ENCODE data around the gene ENO4.

ENO4 gene

GRCh38 chr10:116831790-116832189 lies 17.5 kb upstream of the ENO4 start:
- no peak for DNase-seq

DNA sequence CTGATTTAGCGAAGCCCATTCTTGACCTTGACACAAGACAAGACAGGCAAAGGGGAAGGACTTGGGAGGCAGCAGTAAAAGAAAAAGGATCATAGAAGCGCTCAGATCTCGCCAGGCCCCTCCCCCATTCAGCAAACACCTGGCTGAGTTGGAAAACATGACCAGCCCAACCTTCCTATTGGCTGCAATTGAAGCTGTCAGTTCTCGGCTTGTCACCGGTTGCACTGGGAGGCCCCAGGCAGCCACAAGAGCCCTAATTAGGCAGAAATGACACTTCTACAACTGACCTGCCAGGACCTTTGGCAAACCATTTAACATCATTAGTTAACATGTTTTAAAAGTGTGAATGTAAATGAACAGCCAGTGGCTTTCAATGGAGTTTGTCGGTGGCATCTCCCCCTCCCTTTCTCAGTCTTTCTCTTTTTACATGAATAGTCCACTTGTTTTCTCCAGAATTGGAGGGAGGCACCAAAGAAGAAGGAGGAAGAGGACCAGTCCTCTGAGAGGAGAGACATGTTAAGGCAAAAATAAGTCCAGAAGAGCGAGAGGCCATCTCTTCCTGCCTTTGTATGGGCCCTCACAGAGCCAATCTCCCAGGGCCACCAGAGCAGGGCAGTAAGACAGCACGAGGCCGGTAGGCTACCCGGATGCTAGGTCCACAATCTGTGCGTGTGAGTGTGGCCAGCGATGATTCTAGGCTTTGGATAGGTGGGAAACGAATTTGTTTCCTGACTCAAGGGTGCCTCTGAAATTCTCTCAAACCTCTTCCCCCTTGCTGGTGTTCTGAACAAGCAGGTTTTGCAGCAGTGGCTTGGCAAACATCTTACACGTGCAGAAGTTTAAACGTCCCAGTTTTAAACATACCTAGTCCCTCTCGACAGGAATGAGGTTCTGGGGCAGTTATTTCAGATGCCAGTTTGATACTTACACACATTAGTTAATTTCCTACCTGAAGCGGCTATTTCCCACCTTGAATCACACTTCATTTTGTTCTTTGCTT lies 15.0 kb upstream of the ENO4 start:
- DNase-seq = no peak

DNA sequence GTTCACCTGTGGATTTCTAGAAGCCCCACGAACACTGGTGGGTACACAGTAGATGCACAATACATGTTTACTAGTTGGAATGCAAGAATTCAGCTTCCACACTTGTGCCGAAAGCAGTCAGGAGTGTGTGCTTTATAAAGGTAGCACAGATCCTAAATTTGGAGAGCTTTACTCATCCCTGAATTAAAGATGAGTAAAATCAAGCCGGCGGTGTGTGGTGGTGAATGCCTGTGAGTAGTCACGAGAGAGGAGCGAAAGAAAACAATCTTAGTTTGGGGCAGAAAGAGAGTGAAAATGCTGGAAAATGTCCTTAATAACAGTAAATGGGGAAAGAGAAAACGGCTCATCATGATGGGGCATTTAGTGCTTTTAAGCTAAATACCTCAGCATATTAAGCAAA lies 13.6 kb upstream of the ENO4 start:
- DNase-seq = no peak

- DNase-seq = no peak
Measured at GRCh38 chr10:116836083-116836482, 13.2 kb upstream of the ENO4 start.

DNA sequence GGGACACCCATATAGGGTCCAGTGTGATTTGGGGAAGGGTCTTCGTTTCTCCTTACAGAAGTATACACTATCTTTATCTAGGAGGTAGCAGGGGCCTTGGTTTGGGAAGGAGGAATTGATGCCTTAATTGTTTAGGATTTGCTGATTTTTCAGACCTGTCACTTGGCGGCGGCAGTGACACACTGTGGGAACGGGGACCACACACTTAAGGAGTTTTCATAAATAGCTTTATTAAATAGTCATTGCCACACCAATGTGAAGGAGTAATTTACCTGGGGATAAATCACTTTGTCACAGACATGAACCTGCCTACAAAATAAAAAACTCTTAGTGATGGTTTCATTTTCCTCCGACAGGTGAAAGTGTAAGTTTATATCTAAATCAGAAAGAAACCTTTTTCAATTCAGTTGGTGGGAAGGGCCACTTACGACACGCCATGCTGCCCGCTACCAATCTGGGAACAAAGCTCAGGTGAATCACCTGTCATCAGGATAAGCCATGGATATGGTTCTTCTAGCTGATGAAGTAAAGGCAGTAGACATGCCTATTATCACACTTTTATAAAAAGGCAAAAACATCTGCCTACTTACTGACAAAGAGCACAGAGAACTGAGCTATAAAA lies 12.3 kb upstream of the ENO4 start:
- DNase-seq = no peak

DNA sequence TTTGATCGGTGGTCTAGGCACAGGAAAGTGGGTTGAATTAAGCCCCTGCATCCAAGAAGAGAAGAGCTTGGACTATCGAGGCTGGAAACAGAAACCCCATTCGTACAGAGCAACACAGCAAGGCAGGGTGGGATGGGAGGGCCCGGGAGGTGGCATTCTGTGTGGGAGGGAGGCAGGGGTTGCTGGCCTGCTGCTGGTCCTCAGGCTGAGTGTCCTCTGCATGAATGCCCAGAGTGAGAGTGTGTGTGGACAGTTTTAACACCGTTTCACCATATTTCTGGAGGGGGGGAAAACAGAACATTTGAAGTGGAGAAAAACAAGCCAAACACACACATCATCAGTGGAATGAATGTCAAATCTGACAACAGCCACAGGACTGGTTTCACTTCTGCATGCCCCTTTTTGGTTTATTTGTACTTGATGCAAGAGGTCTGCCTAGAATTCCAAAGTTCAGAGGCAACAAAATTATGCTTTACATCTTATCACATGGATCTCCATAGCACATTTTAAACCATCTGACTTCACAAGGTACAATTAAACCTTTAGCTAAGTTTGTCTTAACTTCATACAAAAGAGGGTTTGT lies 11.1 kb upstream of the ENO4 start:
- DNase-seq = no peak

- DNase-seq = no peak
Measured at GRCh38 chr10:116840389-116841075, 8.8 kb upstream of the ENO4 start.

DNA sequence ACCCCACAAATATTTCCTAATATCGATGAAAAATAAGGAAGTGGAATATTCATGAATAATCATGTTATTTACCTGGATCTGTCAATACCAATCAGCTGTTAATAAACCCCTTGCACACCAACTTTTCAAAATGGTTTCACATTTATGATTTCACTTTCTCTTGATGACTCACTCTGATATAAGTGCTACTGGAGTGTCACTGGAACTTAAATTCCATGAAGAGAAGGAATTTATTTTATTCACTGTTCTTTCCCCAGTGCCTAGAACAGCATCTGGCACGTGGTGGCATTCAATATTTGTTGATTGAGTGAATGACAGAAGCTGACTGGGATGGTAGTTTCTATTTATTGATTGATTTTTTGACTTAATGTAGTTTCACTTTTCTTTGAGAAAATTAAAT lies 3.5 kb upstream of the ENO4 start:
- DNase-seq = no peak

DNA sequence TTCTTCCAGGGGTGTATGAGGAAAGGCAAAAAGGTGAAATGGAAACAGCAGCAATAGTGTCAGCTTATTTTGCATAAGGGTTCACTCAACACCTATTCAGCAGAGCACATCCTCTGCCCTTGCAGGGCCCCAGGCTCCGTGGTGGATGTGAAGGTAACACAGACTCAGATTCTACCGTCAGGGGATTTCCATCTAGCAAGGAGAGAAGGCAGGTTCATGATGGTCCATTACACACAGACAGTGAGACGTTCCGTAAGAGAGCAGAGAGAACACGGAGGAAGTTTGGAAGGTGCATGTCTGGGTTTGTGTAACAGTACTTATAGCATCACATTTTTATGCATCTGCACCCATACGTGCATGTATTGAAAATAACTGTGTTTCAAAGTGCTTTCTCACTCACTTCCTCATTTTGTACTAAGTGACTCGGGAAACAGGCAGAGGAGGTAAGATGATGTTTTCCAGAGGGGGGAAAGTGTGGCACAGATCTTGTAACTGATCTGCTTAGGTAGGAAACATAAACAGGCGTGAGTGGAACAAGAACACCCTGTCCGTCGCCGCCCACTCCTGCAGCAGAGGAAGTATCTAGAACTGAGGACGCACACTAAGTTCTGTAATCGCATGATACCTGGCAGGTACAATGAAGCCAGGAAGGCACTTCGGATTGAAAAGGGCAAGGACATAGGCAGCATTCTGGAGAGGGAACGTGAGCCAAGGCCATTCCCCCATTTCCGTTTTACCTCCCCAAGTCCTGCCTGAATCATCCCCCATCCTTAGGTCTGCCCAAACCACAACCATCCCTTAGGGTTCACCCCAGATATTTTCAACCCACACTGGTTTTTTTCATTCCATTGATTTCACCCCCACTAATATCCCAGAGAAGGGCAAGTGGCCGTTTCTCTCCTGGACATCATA lies 1.0 kb upstream of the ENO4 start:
- DNase-seq = no peak

DNA sequence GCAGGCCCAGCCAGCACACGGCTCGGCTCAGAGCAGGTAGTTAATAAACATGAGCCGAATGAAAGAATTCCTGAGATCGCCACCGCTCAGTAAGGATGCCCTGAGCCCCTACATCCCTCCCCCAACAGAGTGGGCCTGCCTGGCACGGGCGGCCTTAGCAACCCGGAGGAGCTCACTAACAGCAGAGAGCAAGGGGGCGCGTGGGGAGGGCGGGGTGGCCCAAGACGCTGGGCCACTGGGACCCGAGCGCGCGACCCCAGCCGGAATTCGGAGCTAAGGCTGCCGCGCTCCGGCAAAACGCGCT lies 403 bp upstream of the ENO4 start:
- no peak for DNase-seq

DNA sequence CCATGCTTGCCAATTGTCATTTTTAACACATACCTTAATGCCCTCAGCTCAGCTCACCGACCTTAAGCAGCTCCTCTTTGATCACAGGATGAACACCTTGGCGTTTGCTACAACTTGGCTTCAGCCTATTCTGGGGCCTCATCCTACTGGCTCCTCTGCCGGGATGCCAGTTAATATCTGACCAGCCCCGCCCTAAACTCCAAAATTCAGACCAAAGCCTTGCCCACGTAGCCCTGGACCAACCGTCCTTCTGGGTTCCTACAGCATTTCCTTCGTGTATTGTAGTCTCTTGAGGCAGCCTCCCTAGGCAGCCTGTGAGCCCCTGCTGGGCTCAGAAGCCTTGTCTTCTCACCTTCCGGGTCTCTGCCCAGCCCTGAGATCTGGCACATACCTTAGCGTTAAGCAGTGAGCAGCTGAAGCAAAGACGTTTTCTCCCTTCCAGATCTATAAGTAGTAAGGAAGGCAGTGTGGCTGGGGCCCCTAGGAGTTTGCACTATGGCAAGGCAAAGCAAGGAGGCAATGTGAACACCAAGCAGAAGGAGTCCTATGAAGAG lies 836 bp downstream of the ENO4 start:
- DNase-seq = no peak

DNA sequence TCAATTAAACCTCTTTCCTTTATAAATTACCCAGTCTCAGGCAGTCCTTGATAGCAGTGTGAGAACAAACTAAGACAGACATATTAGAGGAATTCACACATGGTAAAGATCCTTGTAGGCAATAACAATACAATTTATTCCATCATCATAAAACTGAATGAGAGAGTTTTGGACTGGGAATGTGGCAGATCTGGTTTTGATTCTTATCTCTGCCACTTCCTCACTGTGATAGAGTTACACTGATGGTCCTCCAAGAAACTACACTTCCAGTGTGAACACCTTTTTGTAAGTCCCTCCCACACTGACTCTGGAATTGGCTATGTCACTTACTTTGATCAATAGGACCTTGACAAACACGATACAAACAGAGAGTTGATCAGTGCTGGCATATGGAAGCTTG lies 2.9 kb downstream of the ENO4 start:
- DNase-seq = no peak

GRCh38 chr10:116853287-116853686 lies 4.0 kb downstream of the ENO4 start:
- DNase-seq = no peak

- no peak for DNase-seq
Measured at GRCh38 chr10:116853701-116854100, 4.4 kb downstream of the ENO4 start.

DNA sequence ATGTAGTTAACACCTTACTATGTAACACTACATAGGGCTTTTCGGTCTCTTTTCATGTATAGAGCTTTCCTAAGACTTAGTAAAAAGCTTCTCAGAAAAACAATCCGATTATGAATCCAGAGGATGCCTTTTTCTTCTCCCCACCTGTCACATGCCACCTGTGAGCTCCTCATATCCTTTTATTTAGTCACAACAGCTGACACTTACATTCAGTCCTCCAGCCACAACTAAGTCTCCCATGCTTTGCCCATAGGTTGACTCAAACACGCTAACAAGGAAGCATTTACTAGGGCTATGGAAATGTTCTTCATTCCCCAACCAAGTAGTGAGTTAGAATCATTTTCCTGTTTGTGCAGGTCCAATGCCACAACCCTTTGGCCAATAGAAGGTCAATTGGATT lies 7.9 kb downstream of the ENO4 start:
- no peak for DNase-seq

- no peak for DNase-seq
Measured at GRCh38 chr10:116861796-116862195, 12.5 kb downstream of the ENO4 start.

- no peak for DNase-seq
Measured at GRCh38 chr10:116864436-116864835, 15.1 kb downstream of the ENO4 start.

DNA sequence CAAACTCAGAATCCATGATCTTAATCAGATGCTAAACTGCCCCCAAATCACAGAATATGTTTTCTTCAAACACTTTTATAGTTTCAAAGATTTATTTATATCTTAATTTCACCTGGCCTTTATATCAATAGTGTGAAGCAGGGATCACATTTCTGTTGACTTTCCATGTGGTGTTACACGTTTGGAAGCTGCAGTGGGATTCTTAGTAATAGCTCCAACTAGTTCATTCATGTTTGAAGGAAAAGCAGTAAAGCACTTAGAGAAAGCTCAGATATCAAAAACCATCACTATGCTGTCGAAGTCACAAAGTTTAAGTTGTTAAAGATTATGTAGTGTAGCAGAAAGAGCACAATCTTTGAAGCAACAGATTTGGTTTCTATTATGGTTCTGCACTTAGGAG lies 16.8 kb downstream of the ENO4 start:
- DNase-seq = no peak

- no peak for DNase-seq
Measured at GRCh38 chr10:116866987-116867595, 17.8 kb downstream of the ENO4 start.

DNA sequence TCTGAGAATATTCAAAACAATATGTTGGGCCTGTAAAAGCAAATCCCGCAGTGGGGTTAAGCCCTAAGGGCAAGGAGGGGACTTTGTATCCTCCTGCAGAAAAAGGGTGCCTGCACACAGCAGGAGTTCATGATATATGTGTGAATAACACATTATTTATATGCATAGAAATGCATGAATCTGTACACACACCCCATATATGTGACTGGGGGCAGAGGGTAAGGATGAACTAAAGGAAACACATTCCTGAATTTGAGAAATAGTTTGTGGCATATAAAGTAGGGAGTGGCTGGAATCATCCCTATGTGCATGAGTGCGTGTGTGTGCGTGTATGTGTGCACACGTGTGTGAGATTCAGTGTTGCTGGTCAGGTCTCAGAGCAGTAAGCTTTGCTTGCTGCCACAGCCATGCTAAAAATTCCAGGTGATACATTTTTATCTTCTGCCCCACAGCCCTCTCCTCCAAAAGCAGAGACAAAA lies 18.9 kb downstream of the ENO4 start:
- DNase-seq = no peak

- no peak for DNase-seq
Measured at GRCh38 chr10:116868722-116869121, 19.4 kb downstream of the ENO4 start.

DNA sequence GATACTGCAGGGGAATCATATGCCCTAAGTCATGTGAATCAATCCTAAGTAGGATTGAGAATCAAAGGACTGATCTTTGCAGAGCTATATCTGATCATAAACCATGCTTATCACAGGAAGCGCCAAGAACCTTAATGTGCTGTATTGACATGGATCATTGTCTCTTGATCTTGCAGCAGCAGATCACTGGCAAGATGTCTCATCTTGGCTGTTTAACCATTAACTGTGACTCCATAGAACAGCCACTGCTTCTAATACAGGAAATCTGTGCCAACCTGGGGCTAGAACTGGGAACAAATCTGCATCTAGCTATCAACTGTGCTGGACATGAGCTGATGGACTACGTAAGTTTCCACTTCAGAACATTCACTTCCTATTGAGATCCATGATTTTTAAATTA lies 21.6 kb downstream of the ENO4 start:
- no peak for DNase-seq
